Kidney epithelial cell (primary cell): Measurements from ENCODE around the gene MACF1. TPM values are rescaled to one million over a fixed set of nuclear protein-coding genes. Genes with fewer than 3 reads are reported as not detected.
"Not testable (repeated sequence)": the region's sequence is repeated elsewhere in the genome, so short reads cannot be mapped to it uniquely, and the experiment has no call there.

ENCODE experiments used
- DNase-seq: peaks from one replicate; pipeline ENCODE4 v3.0.0-alpha.2; 2010; ENCODE audit warnings: low read depth
- H3K27me3 ChIP-seq: 2 replicates; pipeline ENCODE4 v1.6.0; 2011; ENCODE audit warnings: low read length; ENCODE audit not compliant: control insufficient read depth, insufficient read depth
- H3K36me3 ChIP-seq: 2 replicates; pipeline ENCODE4 v1.5.1; 2011; ENCODE audit warnings: low read length; ENCODE audit not compliant: control insufficient read depth, insufficient read depth
- H3K4me3 ChIP-seq: 2 replicates; pipeline ENCODE4 v1.5.1; 2011; ENCODE audit warnings: low read depth, mild to moderate bottlenecking, control low read depth, low read length
- total RNA-seq: library from RNA; depleted of rRNA; stranded (reverse); fragments of >200 nt; gene quantifications from 2 replicates; pipeline ENCODE4 v1.2.3, GENCODE V29; 2015
- TF ChIP-seq, protein P1 (sequence below): IDR thresholded peaks from 2 replicates; pipeline ENCODE4 v1.5.1; 2011; ENCODE audit warnings: mild to moderate bottlenecking, moderate library complexity, low read length, control low read depth, inconsistent platforms; ENCODE audit not compliant: insufficient read depth, poor library complexity, severe bottlenecking

MACF1 gene
- total RNA-seq, 1 donor from 2014 or later, result 279 TPM

DNA sequence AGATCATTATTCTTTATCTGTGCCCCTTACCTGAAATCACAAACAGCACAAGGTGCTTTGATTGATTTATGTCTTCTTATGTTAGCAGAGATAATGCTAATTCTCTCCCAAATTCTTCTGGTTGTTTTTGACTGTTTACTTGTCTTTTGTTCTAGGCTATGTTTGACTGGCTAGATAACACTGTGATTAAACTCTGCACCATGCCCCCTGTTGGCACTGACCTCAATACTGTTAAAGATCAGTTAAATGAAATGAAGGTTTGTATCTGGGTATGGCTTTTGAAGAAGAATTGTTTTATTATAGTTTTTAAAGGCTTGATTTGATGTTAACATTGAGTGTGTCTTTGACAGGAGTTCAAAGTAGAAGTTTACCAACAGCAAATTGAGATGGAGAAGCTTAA lies 237.3 kb downstream of the MACF1 start:
- DNase-seq, result no peak

DNA sequence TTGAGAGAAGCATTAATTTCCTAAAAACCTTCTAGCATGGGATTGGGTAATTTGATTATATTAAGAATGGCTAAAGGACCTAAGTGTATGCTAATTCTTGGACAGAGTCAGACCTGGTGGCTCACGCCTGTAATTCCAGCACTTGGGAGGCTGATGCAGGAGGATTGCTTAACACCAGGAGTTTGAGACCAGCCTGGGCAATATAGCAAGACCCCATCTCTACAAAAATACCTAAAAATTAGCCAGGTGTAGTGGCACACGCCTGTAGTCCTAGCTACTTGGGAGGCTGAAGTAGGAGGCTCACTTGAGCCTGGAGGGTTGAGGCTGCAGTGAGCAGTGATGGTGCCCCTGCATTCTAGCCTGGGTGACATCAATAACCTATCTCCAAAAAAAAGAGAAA lies 241.1 kb downstream of the MACF1 start:
- Histone ChIP-seq H3K4me3 (no peak overlapping the region), H3K36me3 (peaks cover 2% of the 10 kb centered on the region), H3K27me3 (no peaks in the 10 kb centered on the region)
- TF ChIP-seq, protein P1, sequence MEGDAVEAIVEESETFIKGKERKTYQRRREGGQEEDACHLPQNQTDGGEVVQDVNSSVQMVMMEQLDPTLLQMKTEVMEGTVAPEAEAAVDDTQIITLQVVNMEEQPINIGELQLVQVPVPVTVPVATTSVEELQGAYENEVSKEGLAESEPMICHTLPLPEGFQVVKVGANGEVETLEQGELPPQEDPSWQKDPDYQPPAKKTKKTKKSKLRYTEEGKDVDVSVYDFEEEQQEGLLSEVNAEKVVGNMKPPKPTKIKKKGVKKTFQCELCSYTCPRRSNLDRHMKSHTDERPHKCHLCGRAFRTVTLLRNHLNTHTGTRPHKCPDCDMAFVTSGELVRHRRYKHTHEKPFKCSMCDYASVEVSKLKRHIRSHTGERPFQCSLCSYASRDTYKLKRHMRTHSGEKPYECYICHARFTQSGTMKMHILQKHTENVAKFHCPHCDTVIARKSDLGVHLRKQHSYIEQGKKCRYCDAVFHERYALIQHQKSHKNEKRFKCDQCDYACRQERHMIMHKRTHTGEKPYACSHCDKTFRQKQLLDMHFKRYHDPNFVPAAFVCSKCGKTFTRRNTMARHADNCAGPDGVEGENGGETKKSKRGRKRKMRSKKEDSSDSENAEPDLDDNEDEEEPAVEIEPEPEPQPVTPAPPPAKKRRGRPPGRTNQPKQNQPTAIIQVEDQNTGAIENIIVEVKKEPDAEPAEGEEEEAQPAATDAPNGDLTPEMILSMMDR, result no peak
- no peak for DNase-seq

More for the DNA sequence above, 237.3 kb downstream of the MACF1 start:
- Histone ChIP-seq H3K36me3 (peaks cover 5% of the 10 kb centered on the region), H3K4me3 (no peak overlapping the region), H3K27me3 (no peaks in the 10 kb centered on the region)
- TF ChIP-seq, protein P1, result no peak

DNA sequence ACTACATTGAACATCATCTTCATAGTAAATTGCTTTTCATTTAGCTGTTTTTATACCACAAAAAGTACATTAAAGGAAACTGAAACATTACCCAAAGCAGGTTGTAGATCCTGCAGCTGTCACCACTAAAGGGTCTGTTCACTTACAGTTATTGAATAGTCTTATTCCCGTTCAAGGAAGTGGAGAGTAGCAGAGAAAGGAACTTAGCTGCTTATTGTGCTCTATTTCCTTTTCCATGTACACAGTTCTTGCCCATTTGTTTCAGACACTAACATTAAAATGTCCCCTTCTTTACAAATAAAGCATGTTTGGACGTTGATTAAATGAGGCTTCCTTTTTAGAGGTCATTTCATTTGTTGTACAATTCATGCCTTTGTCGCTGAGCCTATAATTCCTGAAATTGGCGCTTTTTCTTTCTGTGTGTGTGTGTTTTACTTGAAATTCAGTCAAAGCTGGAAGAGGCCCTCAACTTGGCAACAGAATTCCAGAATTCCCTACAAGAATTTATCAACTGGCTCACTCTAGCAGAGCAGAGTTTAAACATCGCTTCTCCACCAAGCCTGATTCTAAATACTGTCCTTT lies 242.6 kb downstream of the MACF1 start:
- Histone ChIP-seq H3K27me3 (no peaks in the 10 kb centered on the region), H3K4me3 (no peak overlapping the region), H3K36me3 (peaks cover 4% of the 10 kb centered on the region)
- DNase-seq, result no peak
- TF ChIP-seq, protein P1, result no peak

DNA sequence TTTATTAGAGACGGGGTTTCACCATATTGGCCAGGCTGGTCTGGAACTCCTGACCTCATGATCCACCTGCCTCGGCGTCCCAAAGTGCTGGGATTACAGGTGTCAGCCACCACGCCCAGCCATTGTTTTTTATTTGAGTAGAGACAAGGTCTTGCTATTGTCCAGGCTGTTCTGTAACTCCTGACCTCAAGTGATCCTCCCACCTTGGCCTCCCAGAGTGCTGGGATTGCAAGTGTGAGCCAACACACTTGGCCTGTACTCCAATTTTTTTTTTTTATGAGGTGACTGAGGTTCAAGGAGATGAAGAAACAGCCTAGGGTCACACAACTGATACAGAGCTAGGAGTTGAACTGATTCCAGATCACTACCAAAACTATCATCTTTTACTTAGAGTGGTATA lies 245.5 kb downstream of the MACF1 start:
- H3K27me3 ChIP-seq, H3K4me3 ChIP-seq, H3K36me3 ChIP-seq, DNase-seq: not testable (repeated sequence)

DNA sequence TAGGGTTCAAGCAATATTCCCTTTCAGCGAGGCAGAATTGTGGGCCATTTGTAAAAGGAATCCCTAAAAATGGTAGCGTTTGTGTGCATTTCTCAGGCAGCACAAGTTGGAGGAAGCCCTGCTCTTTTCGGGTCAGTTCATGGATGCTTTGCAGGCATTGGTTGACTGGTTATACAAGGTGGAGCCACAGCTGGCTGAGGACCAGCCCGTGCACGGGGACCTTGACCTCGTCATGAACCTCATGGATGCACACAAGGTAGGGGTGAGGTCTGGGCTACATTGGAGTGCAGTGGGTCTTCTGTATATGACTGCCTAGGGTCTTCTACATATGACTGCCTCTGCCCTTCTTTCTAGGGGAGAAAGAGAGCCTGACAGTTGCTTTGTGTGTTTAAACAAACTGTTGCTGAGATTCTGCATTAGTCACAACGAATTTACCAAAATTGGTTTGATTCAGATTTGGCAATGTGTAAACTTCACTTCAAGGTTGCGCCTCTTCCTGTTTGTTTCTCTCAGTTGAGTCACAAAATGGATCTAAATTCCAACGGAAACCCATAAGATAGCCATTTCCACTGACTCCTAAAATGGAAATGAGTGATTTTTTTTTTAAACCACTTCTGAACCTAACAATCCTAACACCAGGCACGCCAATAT lies 246.6 kb downstream of the MACF1 start:
- no peak overlapping the region for H3K4me3 ChIP-seq
- TF ChIP-seq, protein P1, result no peak
- no peaks in the 10 kb centered on the region for H3K27me3 ChIP-seq
- H3K36me3 ChIP-seq, result peaks cover 6% of the 10 kb centered on the region
- DNase-seq, result no peak

DNA sequence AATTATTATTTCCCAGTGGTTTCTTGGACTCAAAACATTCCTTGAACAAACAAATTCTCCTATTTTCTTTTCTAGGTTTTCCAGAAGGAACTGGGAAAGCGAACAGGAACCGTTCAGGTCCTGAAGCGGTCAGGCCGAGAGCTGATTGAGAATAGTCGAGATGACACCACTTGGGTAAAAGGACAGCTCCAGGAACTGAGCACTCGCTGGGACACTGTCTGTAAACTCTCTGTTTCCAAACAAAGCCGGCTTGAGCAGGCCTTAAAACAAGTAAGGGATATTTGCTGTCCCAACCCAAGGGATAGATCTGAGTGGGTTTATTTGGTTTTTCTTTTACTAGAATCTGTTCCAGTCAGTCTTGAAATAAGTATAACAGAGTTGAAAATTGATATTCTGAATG lies 247.6 kb downstream of the MACF1 start:
- Histone ChIP-seq H3K4me3 (no peak overlapping the region), H3K27me3 (no peaks in the 10 kb centered on the region), H3K36me3 (peaks cover 6% of the 10 kb centered on the region)
- DNase-seq, result no peak
- TF ChIP-seq, protein P1, result no peak
